Uterus (tissue), 4 donors: ENCODE measurements around the gene KRT78. TPM values are rescaled to one million over a fixed set of nuclear protein-coding genes. Genes with fewer than 3 reads are reported as not detected.

Experiments
- DNase-seq, 2 donors: peaks; one replicate each; pipeline ENCODE4 v3.0.0-alpha.2; 2019 to 2020
- H3K27ac ChIP-seq, 2 donors: fragments of 200-600 bp; sonication (generic); 1 replicate in 1 of 2; 2 replicates in 1 of 2; pipeline ENCODE4 v1.5.1; 2016 to 2018
- H3K27me3 ChIP-seq, 2 donors: fragments of 200-600 bp; sonication (generic); one replicate each; pipeline ENCODE4 v1.5.1; 2018 to 2019; ENCODE audit warnings: control low read depth in 1 of 2
- H3K36me3 ChIP-seq, 2 donors: fragments of 200-600 bp; sonication (generic); one replicate each; pipeline ENCODE4 v1.5.1; 2019; ENCODE audit warnings: control low read depth in 1 of 2
- H3K4me1 ChIP-seq, 2 donors: fragments of 200-600 bp; sonication (generic); one replicate each; pipeline ENCODE4 v1.5.1; 2018 to 2019; ENCODE audit warnings: control low read depth in 1 of 2
- H3K4me3 ChIP-seq, 2 donors: fragments of 200-600 bp; sonication (generic); 1 replicate in 1 of 2; 2 replicates in 1 of 2; pipeline ENCODE4 v1.5.1; 2018 to 2019; ENCODE audit warnings: mild to moderate bottlenecking in 1 of 2
- H3K9me3 ChIP-seq, 2 donors: fragments of 200-600 bp; sonication (generic); one replicate each; pipeline ENCODE4 v1.5.1; 2019; ENCODE audit warnings: control low read depth in 1 of 2
- CTCF ChIP-seq, 4 experiments: fragments of 200-600 bp in 2 of 4; fragments of 450-650 bp in 2 of 4; sonication (generic) in 2 of 4; IDR thresholded peaks; one replicate each; pipeline ENCODE4 v1.5.1; 2016 to 2019; ENCODE audit warnings: antibody characterized with exemption in 4 of 4, mild to moderate bottlenecking in 2 of 4, moderate library complexity in 1 of 4
- POLR2A ChIP-seq, 2 donors: fragments of 450-650 bp; IDR thresholded peaks; one replicate each; pipeline ENCODE4 v1.6.1; 2016; ENCODE audit warnings: antibody characterized with exemption in 2 of 2, mild to moderate bottlenecking in 1 of 2, moderate library complexity in 1 of 2
- intact Hi-C: fragments of 100-400 bp; cut with DNase I; formaldehyde crosslinking; loops from one replicate; pipeline ENCODE4 v1.15.1; 2023; ENCODE audit warnings: low total_unique reads
- total RNA-seq, 4 donors: library from RNA; depleted of rRNA in 3 of 4; stranded (reverse); fragments of >200 nt in 3 of 4; gene quantifications; one replicate each; pipeline versions ENCODE4 v1.1.0 to v1.2.4, GENCODE V29; 2014 to 2023
- donor health status: DM: yes; HTN: yes; CAD: no.

The KRT78 gene
- total RNA-seq, 4 donors from 2014 or later: not detected

- H3K27me3 ChIP-seq: no peaks in the 10 kb centered on the region
- intact Hi-C loops: no loop called here
- no peaks in the 10 kb centered on the region for H3K9me3 ChIP-seq
- H3K36me3 ChIP-seq: no peaks in the 10 kb centered on the region
- H3K4me3 ChIP-seq: no peak overlapping the region
- no peak overlapping the region for H3K27ac ChIP-seq
- TF ChIP-seq POLR2A (IDR thresholded peaks at IDR 0.05): no peak
- no peak for TF ChIP-seq CTCF (IDR thresholded peaks at IDR 0.05)
- H3K4me1 ChIP-seq: no peaks in the 10 kb centered on the region
- DNase-seq: no peak
These were observed 37.4 kb downstream of the KRT78 start for GRCh38 chr12:52811191-52812072.

- no peaks in the 10 kb centered on the region for H3K27me3 ChIP-seq
- H3K9me3 ChIP-seq: no peaks in the 10 kb centered on the region
- no peaks in the 10 kb centered on the region for H3K4me1 ChIP-seq
- intact Hi-C loops: no loop called here
- TF ChIP-seq POLR2A (IDR thresholded peaks at IDR 0.05) (no peak), CTCF (IDR thresholded peaks at IDR 0.05) (no peak)
- no peak overlapping the region for H3K4me3 ChIP-seq
- H3K27ac ChIP-seq: no peak overlapping the region
- DNase-seq: no peak
- H3K36me3 ChIP-seq: no peaks in the 10 kb centered on the region
These were observed 38.2 kb downstream of the KRT78 start for GRCh38 chr12:52810554-52810953.

- Histone ChIP-seq H3K9me3 (no peaks in the 10 kb centered on the region), H3K4me3 (no peak overlapping the region), H3K27ac (no peak overlapping the region), H3K36me3 (no peaks in the 10 kb centered on the region), H3K4me1 (no peaks in the 10 kb centered on the region), H3K27me3 (no peaks in the 10 kb centered on the region)
- intact Hi-C loops: no loop called here
- TF ChIP-seq POLR2A (IDR thresholded peaks at IDR 0.05) (no peak), CTCF (IDR thresholded peaks at IDR 0.05) (no peak)
- no peak for DNase-seq
These were observed 39.6 kb downstream of the KRT78 start for GRCh38 chr12:52809166-52809565.

DNA sequence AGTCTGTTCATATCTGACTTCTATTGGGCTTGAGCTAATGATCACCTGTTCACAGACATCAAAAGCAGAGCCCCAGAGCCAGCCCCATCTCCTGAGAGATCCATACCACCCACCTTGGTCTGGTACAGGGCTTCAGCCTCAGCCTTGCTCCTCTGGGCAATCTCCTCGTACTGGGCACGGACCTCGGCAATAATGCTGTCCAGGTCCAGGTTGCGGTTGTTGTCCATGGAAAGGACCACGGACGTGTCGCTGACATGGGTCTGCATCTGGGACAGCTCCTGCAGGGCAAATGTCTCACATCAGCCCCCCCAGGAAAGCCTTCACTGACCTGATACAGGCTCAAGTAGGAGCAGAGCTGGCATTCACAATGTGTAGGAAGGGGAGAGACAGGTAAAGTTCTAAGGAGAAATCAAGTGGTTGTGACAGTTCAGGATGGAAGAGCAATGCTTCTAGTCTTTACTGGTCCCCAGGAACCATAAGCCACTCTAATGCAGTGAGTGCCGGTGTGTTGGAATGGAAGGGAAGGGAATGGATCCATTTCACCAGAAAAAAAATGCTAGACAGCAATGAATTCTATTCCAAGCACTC is 40.1 kb downstream of the KRT78 start:
- TF ChIP-seq POLR2A (IDR thresholded peaks at IDR 0.05): no peak
- TF ChIP-seq CTCF (IDR thresholded peaks at IDR 0.05): no peak
- Histone ChIP-seq H3K27me3 (no peaks in the 10 kb centered on the region), H3K4me3 (no peak overlapping the region), H3K9me3 (no peaks in the 10 kb centered on the region), H3K36me3 (no peaks in the 10 kb centered on the region), H3K4me1 (no peaks in the 10 kb centered on the region), H3K27ac (no peak overlapping the region)
- no peak for DNase-seq
- intact Hi-C loops: no loop called here
